ENCODE data around the gene OLR1. TPM values are rescaled to one million over a fixed set of nuclear protein-coding genes. Genes with fewer than 3 reads are reported as not detected.
A peak's percentile ranks its signal among the peaks of the same experiment; 100 is the strongest.
"Not testable (repeated sequence)": the region's sequence is repeated elsewhere in the genome, so short reads cannot be mapped to it uniquely, and the experiment has no call there.

Gene OLR1
- total RNA-seq, 1 donor from 2014 or later = 10.1 TPM

DNA sequence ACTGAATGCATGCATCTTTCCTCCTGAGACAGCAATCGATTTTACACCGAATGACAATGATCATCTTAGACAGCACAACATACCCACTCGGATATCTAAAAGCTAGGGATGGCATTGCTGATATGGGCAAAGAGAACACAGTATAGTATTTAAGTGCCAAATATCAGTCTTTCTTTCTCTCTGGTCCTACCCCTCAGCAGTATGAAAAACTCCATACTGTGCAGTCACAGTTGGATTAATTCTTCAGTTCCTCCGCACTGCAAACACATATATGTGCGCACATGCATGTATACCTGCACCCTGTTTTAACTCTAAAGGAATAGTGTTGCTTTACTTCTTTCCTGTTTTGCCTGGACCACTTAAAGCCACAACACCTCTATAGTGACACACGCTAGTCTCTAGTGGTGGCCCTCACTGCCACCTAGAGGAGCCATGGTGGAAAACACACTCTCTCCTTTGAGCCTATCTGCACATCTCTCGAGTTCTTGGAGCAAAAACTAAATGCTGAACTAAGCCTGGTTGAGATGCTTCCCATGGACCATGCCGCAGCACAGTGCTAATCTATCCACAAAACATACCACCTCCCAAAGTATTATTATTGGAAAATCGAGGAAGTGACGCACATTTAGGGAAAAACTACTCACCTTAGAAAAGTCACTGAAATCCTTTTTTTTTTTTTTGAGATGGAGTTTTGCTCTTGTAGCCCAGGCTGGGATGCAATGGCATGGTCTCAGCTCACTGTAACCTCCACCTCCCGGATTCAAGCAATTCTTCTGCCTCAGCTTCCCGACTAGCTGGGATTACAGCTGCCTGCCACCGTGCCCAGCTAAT, 18.8 kb upstream of the OLR1 start:
- DNase-seq (ENCODE audit: low spot score) = peak; percentile 66

- no peak for DNase-seq (ENCODE audit: low spot score)
Observed at GRCh38 chr12:10189653-10190052, 17.7 kb upstream of the OLR1 start.

DNA sequence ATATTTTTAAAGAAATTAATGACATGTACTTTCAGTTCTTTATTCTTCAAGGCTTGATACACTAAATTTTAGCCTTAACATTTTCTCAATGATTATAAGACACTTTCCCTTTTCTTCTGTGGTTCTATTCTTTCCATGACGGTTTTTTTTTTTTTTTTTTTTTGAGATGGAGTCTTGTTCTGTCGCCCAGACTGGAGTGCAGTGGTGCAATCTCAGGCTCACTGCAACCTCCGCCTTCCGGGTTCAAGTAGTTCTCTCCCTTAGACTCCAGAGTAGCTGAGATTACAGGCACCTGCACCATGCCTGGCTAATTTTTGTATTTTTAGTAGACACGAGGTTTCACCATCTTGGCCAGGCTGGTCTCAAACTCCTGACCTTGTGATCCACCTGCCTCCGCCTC, 15.0 kb upstream of the OLR1 start:
- DNase-seq (ENCODE audit: low spot score) = not testable (repeated sequence)

GRCh38 chr12:10186299-10186698, 14.4 kb upstream of the OLR1 start:
- DNase-seq (ENCODE audit: low spot score) = peak; percentile 42

DNA sequence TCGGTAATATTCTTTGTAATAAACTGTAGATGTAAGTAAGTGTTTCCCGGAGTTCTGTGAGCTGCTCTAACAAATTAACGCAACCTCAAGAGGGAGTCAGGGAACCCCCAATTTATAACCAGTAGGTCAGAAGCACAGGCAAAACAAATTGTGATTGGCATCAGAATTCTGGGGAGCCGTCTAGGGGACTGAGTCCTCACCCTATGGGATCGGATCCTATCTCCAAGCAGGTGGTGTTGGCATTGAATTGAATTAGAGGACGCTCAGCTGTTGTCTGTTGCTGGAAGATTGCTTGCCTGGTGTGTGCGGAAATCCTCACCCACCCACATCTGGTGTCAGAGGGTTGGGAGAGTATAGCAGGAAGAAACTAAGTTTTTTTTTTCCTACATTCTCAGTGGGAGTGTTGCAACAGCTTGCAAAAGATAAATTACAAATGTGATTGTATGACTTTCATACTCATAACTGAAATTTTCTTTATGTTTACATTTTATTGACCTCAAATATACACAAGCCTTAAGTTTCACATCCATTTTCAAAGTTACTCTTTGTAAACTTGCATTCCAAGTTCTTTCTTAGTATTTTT, 12.4 kb upstream of the OLR1 start:
- DNase-seq (ENCODE audit: low spot score) = no peak

DNA sequence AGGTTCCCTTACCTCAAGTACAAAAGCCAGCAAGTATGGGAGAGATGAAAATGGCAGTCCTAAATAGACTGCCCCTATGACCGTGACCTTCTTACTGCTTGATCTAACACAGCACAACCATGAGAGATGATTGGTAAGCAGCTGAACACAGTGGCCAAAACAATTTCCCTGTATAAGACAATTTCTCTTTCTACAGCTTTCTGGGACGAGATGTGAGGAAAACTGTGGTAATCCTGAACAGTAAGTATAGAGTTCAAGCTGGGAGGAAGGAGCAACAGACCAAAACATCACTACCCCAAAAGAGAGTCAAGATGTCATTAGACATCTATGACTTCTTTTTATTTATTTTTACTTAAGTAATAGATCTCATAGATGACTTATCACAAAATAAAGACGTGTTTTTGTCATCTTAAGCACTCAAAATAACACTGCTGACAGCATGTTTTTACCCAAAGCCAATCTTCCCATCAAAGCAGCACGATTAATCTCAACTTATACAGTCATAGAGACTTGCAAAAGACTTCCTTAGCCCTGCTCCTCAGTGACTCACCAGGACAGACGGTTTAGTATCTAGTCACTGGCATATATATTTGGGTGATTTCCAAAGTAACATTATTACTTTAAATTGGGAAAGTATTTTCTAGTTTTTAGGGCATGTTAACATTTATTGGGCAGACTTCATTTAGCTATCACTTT, 10.6 kb upstream of the OLR1 start:
- no peak for DNase-seq (ENCODE audit: low spot score)

- no peak for DNase-seq (ENCODE audit: low spot score)
Observed at GRCh38 chr12:10179776-10180181, 7.8 kb upstream of the OLR1 start.

DNA sequence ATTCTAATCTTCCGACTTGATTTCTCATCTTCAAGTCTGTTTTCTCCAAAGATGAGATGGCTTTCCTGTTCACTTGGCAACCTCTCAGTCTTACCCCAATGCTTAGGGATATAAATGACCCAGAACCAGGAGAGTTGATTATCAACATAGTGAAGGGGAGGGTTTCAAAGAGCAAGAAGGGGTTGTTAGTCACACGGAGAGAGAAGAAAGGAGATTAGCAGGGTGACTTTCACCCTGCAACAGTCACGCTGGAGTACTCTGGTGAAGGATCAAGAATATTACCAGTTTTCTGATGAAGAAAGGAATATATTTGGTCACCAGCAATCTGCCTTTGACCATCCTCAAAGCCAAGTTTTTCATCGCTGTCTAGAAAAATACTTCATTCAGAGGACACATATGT, 6.9 kb upstream of the OLR1 start, which contains the start of gene TMEM52B:
TSS of gene TMEM52B (plus strand) at position 212 of the 400 bp plus-strand sequence. CDS start 543 bp downstream, outside the sequence.
- no peak for DNase-seq (ENCODE audit: low spot score)

DNA sequence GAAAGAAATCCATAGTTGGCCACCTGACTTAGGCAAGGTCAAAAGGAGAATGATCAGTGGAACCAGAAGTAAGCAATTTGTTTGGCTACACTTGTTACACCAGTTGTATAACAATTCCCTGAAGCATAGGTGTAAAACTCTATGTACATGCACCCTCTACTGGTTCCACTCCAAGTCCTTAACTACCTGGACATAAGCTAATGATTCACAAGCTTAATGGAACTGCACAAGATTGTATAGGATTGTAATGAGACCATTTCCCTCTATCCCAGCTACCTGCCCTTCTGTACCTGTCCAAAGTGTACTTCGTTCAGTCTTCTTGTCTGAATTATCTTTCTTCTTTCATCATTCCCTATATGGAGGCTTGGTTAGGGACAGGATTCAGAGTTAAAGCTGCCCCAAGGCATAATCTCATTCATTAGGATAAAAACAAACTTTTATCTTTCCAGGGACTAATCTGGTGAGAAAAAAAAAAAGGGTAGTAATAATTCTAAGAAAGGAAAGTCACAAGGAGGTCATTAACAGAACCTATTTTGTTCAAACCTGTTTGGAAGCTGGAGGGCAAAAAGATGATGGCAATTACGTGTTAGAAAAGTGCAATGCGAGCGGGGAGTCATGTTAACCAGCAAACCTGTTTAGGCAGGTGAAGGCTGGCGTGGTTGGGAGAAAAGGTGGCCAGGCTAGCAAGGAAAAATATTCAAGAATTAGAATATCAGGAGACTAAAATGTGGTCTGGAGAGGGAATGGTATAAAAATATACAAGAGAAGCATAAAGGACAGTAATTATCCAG, 4.1 kb upstream of the OLR1 start:
- no peak for DNase-seq (ENCODE audit: low spot score)

DNA sequence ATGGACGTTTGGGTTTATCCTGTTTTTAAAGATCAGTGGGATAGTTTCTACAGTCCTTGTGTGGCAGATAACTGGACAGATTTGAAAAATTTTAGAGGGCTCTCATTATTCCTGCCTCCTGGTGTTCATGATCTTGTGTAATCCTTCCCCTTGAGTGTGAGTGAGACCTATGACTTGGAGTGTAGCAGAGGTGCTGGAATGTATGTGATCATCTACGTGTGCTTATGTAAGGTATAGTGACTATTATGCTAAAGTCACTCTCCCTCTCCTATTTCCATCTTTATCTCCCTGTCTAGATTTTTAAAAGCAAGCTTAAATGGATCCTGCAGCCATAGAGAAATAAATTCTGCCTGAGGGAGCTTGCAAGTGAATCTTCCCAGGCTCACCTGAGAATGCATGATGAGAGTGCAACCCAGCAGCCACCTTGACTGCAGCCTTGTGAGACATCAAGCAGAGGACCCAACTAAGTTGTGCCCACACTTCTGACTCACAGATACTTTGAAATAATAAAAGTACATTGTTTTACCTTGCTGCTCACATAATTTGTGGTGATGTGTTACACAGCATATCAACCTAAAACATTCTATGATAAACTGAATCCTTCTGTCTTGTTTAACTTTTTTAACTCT, 3.2 kb upstream of the OLR1 start:
- no peak for DNase-seq (ENCODE audit: low spot score)

DNA sequence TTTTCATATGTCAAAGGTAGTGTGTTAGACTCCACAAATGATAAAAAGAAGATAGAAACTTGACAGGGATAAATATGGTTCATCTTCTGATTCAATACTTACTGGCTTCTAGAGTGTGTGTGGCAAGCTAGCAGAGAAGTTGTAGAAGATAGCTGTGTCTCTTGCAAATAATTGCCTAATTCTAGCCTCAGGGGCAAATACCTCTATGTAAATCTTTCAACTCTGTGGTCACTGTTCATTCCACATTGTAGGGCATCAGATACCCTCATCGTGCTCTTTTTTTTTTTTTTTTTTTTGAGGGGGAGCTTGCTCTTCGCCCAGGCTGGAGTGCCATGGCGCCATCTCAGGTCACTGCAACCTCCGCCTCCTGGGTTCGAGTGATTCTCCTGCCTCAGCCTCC, 1.7 kb downstream of the OLR1 start:
- no peak for DNase-seq (ENCODE audit: low spot score)

- no peak for DNase-seq (ENCODE audit: low spot score)
Observed at GRCh38 chr12:10169104-10169503, 2.8 kb downstream of the OLR1 start.

DNA sequence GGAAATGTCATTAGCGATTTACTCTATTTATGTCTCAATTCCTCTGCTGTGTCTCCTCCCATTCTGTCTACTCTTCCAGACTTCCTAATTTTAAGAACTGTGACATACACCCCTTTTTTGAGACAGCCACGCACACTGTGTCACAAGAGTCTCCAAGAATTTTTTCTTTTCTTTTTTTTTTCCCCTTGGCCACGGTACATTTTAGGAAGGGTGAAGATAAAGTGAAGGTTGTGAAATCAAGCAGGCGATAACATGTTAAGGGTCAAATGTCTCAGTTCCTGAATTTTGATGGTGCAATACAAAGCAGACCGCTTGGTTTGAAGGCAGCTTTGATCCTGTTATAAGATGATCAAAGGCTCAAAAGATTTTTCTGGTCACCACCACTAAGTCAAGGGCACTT, 4.3 kb downstream of the OLR1 start:
- no peak for DNase-seq (ENCODE audit: low spot score)

DNA sequence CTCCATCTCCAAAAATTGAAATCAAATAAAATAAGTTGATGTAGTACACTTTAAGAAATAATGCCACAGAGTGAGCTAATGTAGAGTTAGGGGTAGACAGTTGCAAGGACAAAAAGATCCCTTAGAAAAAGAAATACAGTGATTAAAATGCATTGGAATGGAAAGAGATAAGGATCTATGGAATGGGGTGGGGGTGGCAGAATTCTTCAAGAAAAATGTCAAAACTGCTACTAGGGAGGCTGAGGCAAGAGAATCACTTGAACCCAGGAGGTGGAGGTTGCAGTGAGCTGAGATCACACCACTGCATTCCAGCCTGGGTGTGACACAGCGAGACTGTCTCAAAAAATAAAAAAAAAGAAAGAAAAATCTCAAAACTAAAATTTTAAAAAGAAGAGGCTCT, 6.5 kb downstream of the OLR1 start:
- DNase-seq (ENCODE audit: low spot score) = no peak

GRCh38 chr12:10163084-10163483, 8.8 kb downstream of the OLR1 start:
- DNase-seq (ENCODE audit: low spot score) = no peak

GRCh38 chr12:10160617-10161385, 11.1 kb downstream of the OLR1 start:
- no peak for DNase-seq (ENCODE audit: low spot score)

DNA sequence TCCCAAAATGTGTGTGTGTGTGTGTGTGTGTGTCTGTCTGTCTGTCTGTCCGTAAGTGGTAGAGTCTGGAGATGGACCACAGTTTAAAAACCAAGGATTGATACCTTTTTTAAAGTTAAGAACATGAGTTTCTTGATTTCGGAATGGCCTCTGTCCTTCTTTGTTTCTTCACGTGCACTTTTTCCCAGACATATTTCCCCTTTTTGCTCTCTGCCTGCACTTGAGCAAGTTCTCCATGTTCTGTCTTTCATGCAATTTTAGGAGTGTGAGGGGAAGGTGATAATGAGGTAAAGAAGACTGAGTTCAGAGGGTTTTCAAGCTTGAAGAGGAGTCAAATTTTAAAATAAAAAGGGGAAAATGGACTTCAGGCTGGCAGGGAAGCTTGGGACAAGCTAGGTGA, 12.7 kb downstream of the OLR1 start:
- no peak for DNase-seq (ENCODE audit: low spot score)

- DNase-seq (ENCODE audit: low spot score) = no peak
Observed at GRCh38 chr12:10158406-10158805, 13.5 kb downstream of the OLR1 start.

- no peak for DNase-seq (ENCODE audit: low spot score)
Observed at GRCh38 chr12:10155966-10156365, 16.0 kb downstream of the OLR1 start.

DNA sequence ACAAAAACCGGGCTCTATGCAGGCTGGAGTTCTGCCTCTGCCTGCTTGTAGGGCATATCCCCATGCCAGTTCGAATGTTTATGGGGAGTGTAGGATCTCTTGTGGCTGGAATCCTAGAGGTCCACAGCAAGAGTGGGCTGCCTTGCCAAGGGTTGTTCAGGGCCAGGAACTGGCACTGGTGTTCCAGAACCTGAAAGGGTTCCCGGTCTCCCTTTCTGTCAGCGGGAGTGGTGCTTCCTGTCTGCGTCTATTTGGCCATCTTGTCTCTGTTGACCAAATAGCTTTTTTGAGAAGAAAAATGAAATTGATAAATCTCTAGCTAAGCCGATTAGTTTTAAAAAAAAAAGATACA, 17.8 kb downstream of the OLR1 start:
- DNase-seq (ENCODE audit: low spot score) = no peak
